GM19035 (cell line): Measurements from ENCODE around the gene PROZ.
A peak's percentile ranks its signal among the peaks of the same experiment; 100 is the strongest.

Experiments used
- ATAC-seq: cut with Tn5 transposase; IDR thresholded peaks from one replicate; pipeline ENCODE4 v1.9.1; 2021; ENCODE audit not compliant: unreplicated experiment

PROZ gene

GRCh38 chr13:113202912-113203311 is 44.5 kb downstream of the PROZ start:
- ATAC-seq = no peak

- ATAC-seq = no peak
Observed at GRCh38 chr13:113203507-113204377, 45.3 kb downstream of the PROZ start.

- ATAC-seq = no peak
Observed at GRCh38 chr13:113204378-113204734, 45.9 kb downstream of the PROZ start.

GRCh38 chr13:113205428-113205931 is 47.0 kb downstream of the PROZ start:
- ATAC-seq = no peak

GRCh38 chr13:113207460-113207859 is 49.0 kb downstream of the PROZ start:
- no peak for ATAC-seq

- peak; percentile 11 for ATAC-seq
Observed at GRCh38 chr13:113207890-113208420, 49.5 kb downstream of the PROZ start.

GRCh38 chr13:113208421-113209335 is 50.2 kb downstream of the PROZ start, which contains the start of gene PCID2:
TSS of gene PCID2 (minus strand) at chr13:113208669. CDS start at chr13:113208634, 35 bp downstream.
- peak; percentile 81 for ATAC-seq

- ATAC-seq = peak; percentile 42
Observed at GRCh38 chr13:113209336-113209758, 50.9 kb downstream of the PROZ start, which contains the start of gene CUL4A. TSS of gene CUL4A (plus strand) at chr13:113209613. CDS start at chr13:113209628, 15 bp downstream.

- ATAC-seq = peak; percentile 33
Observed at GRCh38 chr13:113209759-113210421, 51.4 kb downstream of the PROZ start.

GRCh38 chr13:113210833-113211232 is 52.4 kb downstream of the PROZ start:
- ATAC-seq = no peak

GRCh38 chr13:113211774-113212173 is 53.3 kb downstream of the PROZ start:
- no peak for ATAC-seq

- no peak for ATAC-seq
Observed at GRCh38 chr13:113216254-113217048, 58.0 kb downstream of the PROZ start.

GRCh38 chr13:113218586-113218985 is 60.1 kb downstream of the PROZ start:
- no peak for ATAC-seq

- no peak for ATAC-seq
Observed at GRCh38 chr13:113219256-113219940, 61.0 kb downstream of the PROZ start.

- no peak for ATAC-seq
Observed at GRCh38 chr13:113220141-113220598, 61.7 kb downstream of the PROZ start.

- no peak for ATAC-seq
Observed at GRCh38 chr13:113220877-113221276, 62.4 kb downstream of the PROZ start.
